Tibial nerve (tissue), 4 donors: Measurements from ENCODE around the gene THSD7B. TPM values are rescaled to one million over a fixed set of nuclear protein-coding genes. Genes with fewer than 3 reads are reported as not detected.
"Not testable (repeated sequence)": the region's sequence is repeated elsewhere in the genome, so short reads cannot be mapped to it uniquely, and the experiment has no call there.

Source experiments
- DNase-seq, 2 donors: peaks; one replicate each; pipeline ENCODE4 v3.0.0-alpha.2; 2019; ENCODE audit warnings: low spot score in 2 of 2
- H3K27ac ChIP-seq, 4 donors: fragments of 200-600 bp; sonication (generic) in 3 of 4; one replicate each; pipeline ENCODE4 v1.5.1; 2017 to 2019; ENCODE audit warnings: mild to moderate bottlenecking in 1 of 4
- H3K27me3 ChIP-seq, 2 donors: fragments of 200-600 bp; sonication (generic) in 1 of 2; one replicate each; pipeline versions ENCODE4 v1.5.1 to v1.6.0; 2017 to 2019
- H3K36me3 ChIP-seq, 3 donors: fragments of 200-600 bp; sonication (generic); one replicate each; pipeline ENCODE4 v1.5.1; 2018 to 2019
- H3K4me1 ChIP-seq, 4 donors: fragments of 200-600 bp; sonication (generic) in 3 of 4; one replicate each; pipeline ENCODE4 v1.5.1; 2017 to 2019
- H3K4me3 ChIP-seq, 4 donors: fragments of 200-600 bp; sonication (generic) in 3 of 4; one replicate each; pipeline ENCODE4 v1.5.1; 2017 to 2019; ENCODE audit warnings: mild to moderate bottlenecking in 1 of 4, moderate library complexity in 1 of 4
- H3K9me3 ChIP-seq, 4 donors: fragments of 200-600 bp; sonication (generic) in 3 of 4; one replicate each; pipeline ENCODE4 v1.5.1; 2017 to 2019
- CTCF ChIP-seq, 5 experiments: fragments of 200-600 bp in 3 of 5; fragments of 450-650 bp in 2 of 5; sonication (generic) in 3 of 5; IDR thresholded peaks; one replicate each; pipeline ENCODE4 v1.5.1; 2016 to 2019; ENCODE audit warnings: antibody characterized with exemption in 5 of 5, mild to moderate bottlenecking in 3 of 5, moderate library complexity in 2 of 5
- EP300 ChIP-seq, 2 donors: sonication (generic); formaldehyde crosslinking; IDR thresholded peaks; one replicate each; pipeline ENCODE4 v1.6.1; 2017; ENCODE audit warnings: antibody characterized with exemption in 2 of 2, mild to moderate bottlenecking in 1 of 2
- POLR2A ChIP-seq, 2 donors: fragments of 450-650 bp; IDR thresholded peaks; one replicate each; pipeline ENCODE4 v1.6.1; 2017; ENCODE audit warnings: antibody characterized with exemption in 2 of 2, mild to moderate bottlenecking in 2 of 2, moderate library complexity in 2 of 2
- WGBS, 2 donors: methylation state at CpG; one replicate each; pipeline ENCODE4 v1.1.5; 2018; 5-methylcytosine and 5-hydroxymethylcytosine counted together
- total RNA-seq, 4 donors: library from RNA; depleted of rRNA; stranded (reverse); fragments of >200 nt; gene quantifications; one replicate each; pipeline ENCODE4 v1.1.0, GENCODE V29; 2016

THSD7B gene
- total RNA-seq, 4 donors from 2014 or later, result 1.5 to 13.8 (median 6.7) TPM

GRCh38 chr2:137693534-137693933, 928.2 kb downstream of the THSD7B start:
- Histone ChIP-seq H3K27me3 (no peaks in the 10 kb centered on the region), H3K4me1 (no peaks in the 10 kb centered on the region), H3K9me3 (no peaks in the 10 kb centered on the region), H3K4me3 (no peak overlapping the region), H3K36me3 (no peaks in the 10 kb centered on the region), H3K27ac (no peak overlapping the region)
- TF ChIP-seq CTCF (IDR thresholded peaks at IDR 0.05) (no peak), EP300 (IDR thresholded peaks at IDR 0.05) (no peak), POLR2A (IDR thresholded peaks at IDR 0.05) (no peak)
- DNase-seq, result no peak
- 17 to 23% methylated on average over 2 of the region's 2 CpGs for WGBS, 2 donors

DNA sequence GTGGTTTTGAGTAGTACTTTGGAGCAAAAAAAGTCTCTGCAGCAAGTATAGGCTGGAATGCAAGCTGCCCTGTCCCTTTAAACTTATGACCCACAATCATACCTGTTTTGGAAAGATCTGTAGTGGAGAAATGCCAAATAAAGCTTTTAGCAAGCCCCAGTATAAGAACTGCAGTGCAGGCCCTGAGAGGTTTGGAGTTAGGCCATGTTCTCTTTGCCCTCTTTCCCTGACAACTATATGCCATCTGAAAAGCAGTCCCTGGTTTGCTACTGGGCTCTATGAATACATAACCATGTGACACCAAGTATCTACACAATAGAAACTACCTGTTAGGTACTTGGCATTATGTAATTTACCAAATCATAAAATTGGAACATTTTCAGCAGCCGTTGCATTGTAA, 931.6 kb downstream of the THSD7B start:
- Histone ChIP-seq H3K4me3 (no peak overlapping the region), H3K36me3 (no peaks in the 10 kb centered on the region), H3K27ac (no peak overlapping the region), H3K27me3 (no peaks in the 10 kb centered on the region), H3K4me1 (no peaks in the 10 kb centered on the region), H3K9me3 (peaks cover 0 to 10% (median 0%) of the 10 kb centered on the region in 4 donors)
- DNase-seq, result no peak
- WGBS, 2 donors, result 73 to 77% methylated on average over 1 of the region's 1 CpG
- TF ChIP-seq CTCF (IDR thresholded peaks at IDR 0.05), result no peak
- no peak for TF ChIP-seq EP300 (IDR thresholded peaks at IDR 0.05)
- TF ChIP-seq POLR2A (IDR thresholded peaks at IDR 0.05), result no peak

GRCh38 chr2:137700250-137700649, 934.9 kb downstream of the THSD7B start:
- DNase-seq, H3K4me1 ChIP-seq, H3K4me3 ChIP-seq, H3K27me3 ChIP-seq, H3K27ac ChIP-seq, H3K36me3 ChIP-seq: not testable (repeated sequence)
- peaks cover 0 to 19% (median 0%) of the 10 kb centered on the region in 4 donors for H3K9me3 ChIP-seq
- WGBS, 2 donors, result 70 to 76% methylated on average over 1 of the region's 1 CpG

DNA sequence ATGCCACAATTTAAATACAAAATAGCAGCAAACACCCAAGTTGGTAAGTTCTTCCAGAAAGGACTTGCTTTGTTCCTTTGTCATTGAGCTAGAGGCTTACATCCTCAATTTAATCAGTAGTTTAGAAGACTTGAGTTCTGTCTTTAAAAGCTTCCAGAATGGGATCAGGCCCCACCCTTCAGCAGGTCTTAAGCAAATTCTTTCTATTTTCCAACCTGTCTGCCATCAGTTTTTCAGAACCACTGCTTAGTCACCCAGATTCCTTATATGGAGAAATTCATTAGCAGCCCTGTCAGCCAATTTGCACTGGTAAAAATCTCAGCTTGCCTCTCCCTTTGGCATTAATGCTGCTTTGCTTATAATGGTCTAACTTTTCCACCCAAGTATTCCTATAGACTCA, 935.3 kb downstream of the THSD7B start:
- no peak for DNase-seq
- no peaks in the 10 kb centered on the region for H3K27me3 ChIP-seq
- no peak overlapping the region for H3K27ac ChIP-seq
- H3K4me3 ChIP-seq, result no peak overlapping the region
- TF ChIP-seq EP300 (IDR thresholded peaks at IDR 0.05), result no peak
- TF ChIP-seq CTCF (IDR thresholded peaks at IDR 0.05), result no peak
- TF ChIP-seq POLR2A (IDR thresholded peaks at IDR 0.05), result no peak
- no peaks in the 10 kb centered on the region for H3K36me3 ChIP-seq
- no peaks in the 10 kb centered on the region for H3K4me1 ChIP-seq
- peaks cover 0 to 19% (median 0%) of the 10 kb centered on the region in 4 donors for H3K9me3 ChIP-seq

- no peaks in the 10 kb centered on the region for H3K36me3 ChIP-seq
- no peak overlapping the region for H3K27ac ChIP-seq
- TF ChIP-seq CTCF (IDR thresholded peaks at IDR 0.05) (no peak), EP300 (IDR thresholded peaks at IDR 0.05) (no peak), POLR2A (IDR thresholded peaks at IDR 0.05) (no peak)
- no peak for DNase-seq
- no peaks in the 10 kb centered on the region for H3K4me1 ChIP-seq
- peaks cover 0 to 26% (median 0%) of the 10 kb centered on the region in 4 donors for H3K9me3 ChIP-seq
- H3K4me3 ChIP-seq, result no peak overlapping the region
- 86 to 88% methylated on average over 4 of the region's 4 CpGs for WGBS, 2 donors
- H3K27me3 ChIP-seq, result no peaks in the 10 kb centered on the region
Measured at GRCh38 chr2:137705296-137705695, 940.0 kb downstream of the THSD7B start.
